Measurements from ENCODE around the gene GJA3.

GJA3 gene

DNA sequence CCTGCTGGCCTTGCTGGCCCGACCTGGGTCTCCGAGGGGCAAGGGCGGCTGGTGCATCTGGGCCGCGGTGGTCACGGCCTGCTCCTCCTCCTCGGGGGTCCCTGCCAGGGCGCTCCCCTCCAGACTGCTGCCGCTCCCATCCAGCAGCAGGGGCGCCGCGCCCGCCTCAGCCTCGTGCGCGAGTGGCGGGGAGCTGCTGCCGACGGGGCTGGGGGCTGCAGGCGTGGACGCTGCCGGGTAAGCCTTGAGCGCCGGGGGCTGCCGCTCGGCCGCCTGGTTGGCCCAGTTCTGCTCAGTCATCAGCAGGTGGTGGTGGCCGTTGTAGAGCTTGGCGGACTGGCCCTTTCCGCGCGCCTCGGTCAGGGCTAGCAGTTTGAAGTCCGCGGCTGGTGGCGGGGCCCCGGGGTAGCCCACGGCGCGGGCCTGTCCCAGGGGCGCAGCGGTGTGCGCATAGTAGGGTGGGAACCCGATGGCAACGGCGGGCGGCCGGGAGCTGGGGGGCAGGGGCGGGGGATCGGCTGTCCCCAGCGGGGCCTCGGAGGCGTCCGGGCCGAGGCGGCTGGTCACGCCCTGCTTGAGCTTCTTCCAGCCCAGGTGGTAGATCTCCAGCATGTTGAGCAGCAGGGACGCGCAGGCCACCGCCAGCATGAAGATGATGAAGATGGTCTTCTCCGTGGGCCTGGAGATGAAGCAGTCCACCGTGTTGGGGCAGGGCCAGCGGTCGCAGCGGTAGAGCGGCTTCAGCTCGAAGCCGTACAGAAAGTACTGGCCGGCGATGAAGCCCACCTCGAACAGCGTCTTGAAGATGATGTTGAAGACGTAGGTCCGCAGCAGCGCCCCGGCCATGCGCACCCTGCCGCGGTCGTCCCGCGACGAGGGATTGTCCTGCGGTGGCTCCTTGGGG, 18.6 kb downstream of the GJA3 start:
- Histone ChIP-seq H3K4me3 (ENCODE audit: low read length) (no peak overlapping the region), H3K4me1 (ENCODE audit: control insufficient read depth, insufficient read depth, low read length) (no peaks in the 10 kb centered on the region), H3K36me3 (ENCODE audit: control insufficient read depth, insufficient read depth, low read length) (no peaks in the 10 kb centered on the region), H3K9ac (ENCODE audit: low read length) (no peak overlapping the region), H3K9me3 (ENCODE audit: control insufficient read depth, low read length) (no peaks in the 10 kb centered on the region), H3K27me3 (ENCODE audit: control insufficient read depth, insufficient read depth, low read length) (peaks cover 75% of the 10 kb centered on the region)

DNA sequence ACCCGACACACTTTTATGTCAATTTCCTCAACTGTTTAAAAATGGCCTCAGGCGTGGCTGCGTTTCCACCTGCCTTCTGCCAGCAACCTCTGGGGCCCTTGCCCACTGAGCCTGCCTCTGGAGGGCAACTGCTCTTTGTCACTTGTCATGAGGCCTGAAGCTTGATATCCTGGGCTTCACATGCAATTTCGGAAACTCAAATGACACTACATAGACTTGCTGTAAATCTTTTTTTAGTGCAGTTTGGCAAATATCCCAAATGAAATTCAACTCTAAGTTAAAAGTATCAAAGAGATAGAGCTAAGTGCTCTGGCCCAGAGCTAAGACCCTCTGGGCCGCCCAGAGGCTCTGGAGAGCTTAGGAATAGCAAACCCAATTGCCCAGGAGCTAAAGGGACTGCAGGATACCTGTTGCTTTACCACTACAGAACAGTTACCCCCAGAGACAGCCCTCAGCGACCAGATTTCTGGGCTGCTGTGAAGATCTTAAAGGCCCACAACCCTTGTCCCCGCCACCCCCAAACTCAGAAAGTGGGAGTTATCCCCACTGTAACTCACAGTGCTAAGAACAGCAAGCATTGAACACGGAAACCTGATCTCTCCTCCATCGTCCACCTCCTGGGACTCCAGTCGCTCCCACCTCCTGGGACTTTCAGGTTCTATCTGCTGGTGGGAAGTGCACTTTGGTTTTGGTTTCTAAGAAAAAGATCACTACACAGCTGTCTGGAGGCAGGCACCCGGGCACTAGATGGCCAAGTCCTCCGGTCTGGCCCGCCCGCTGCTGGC, 19.4 kb downstream of the GJA3 start:
- no peak overlapping the region for H3K9ac ChIP-seq (ENCODE audit: low read length)
- no peak overlapping the region for H3K4me3 ChIP-seq (ENCODE audit: low read length)
- H3K9me3 ChIP-seq (ENCODE audit: control insufficient read depth, low read length), result no peaks in the 10 kb centered on the region
- peaks cover 6% of the 10 kb centered on the region for H3K4me1 ChIP-seq (ENCODE audit: control insufficient read depth, insufficient read depth, low read length)
- H3K36me3 ChIP-seq (ENCODE audit: control insufficient read depth, insufficient read depth, low read length), result no peaks in the 10 kb centered on the region
- peaks cover 80% of the 10 kb centered on the region for H3K27me3 ChIP-seq (ENCODE audit: control insufficient read depth, insufficient read depth, low read length)

DNA sequence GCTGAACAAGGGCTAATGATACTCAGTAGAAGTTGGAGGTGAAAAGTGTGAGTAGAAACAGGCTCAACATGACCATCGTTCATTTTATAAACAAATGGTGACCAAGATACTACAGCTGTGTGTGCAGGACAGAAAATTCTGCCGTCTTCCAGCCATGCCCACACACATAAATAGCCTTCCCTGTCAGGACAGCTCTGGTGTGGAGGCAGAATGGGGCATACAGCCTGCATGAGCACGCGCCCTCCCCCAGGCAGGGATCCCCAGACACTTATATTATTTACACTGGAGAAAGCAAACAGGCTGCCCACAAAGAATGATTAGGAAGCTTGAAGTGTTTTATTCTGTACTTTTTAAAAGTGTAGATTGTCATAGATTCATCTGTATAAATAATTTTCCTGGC, 20.4 kb downstream of the GJA3 start:
- Histone ChIP-seq H3K4me3 (ENCODE audit: low read length) (no peak overlapping the region), H3K27me3 (ENCODE audit: control insufficient read depth, insufficient read depth, low read length) (peaks cover 72% of the 10 kb centered on the region), H3K9me3 (ENCODE audit: control insufficient read depth, low read length) (no peaks in the 10 kb centered on the region), H3K36me3 (ENCODE audit: control insufficient read depth, insufficient read depth, low read length) (no peaks in the 10 kb centered on the region), H3K9ac (ENCODE audit: low read length) (no peak overlapping the region), H3K4me1 (ENCODE audit: control insufficient read depth, insufficient read depth, low read length) (peaks cover 6% of the 10 kb centered on the region)

DNA sequence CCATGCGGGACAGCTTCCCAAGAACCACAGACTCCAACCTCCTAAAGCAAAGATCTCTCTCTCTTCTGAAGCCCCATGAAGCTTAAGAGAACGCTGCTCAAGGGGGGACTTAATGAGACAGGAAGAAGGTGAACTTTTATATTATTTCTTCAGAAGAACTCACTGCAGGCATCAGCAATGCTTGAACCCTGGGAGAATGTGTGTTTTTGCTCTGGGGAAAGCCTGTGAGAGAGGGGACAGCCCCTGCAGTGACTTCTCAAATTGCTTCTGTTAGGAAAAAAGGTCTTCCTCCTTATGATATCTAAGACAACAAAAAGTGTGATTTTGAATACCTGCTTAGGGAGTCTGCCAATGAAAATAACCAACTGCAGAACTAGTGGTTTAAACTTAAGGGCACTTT, 23.0 kb downstream of the GJA3 start:
- Histone ChIP-seq H3K4me3 (ENCODE audit: low read length) (no peak overlapping the region), H3K27me3 (ENCODE audit: control insufficient read depth, insufficient read depth, low read length) (peaks cover 61% of the 10 kb centered on the region), H3K36me3 (ENCODE audit: control insufficient read depth, insufficient read depth, low read length) (no peaks in the 10 kb centered on the region), H3K9me3 (ENCODE audit: control insufficient read depth, low read length) (no peaks in the 10 kb centered on the region), H3K4me1 (ENCODE audit: control insufficient read depth, insufficient read depth, low read length) (peaks cover 6% of the 10 kb centered on the region), H3K9ac (ENCODE audit: low read length) (no peak overlapping the region)

DNA sequence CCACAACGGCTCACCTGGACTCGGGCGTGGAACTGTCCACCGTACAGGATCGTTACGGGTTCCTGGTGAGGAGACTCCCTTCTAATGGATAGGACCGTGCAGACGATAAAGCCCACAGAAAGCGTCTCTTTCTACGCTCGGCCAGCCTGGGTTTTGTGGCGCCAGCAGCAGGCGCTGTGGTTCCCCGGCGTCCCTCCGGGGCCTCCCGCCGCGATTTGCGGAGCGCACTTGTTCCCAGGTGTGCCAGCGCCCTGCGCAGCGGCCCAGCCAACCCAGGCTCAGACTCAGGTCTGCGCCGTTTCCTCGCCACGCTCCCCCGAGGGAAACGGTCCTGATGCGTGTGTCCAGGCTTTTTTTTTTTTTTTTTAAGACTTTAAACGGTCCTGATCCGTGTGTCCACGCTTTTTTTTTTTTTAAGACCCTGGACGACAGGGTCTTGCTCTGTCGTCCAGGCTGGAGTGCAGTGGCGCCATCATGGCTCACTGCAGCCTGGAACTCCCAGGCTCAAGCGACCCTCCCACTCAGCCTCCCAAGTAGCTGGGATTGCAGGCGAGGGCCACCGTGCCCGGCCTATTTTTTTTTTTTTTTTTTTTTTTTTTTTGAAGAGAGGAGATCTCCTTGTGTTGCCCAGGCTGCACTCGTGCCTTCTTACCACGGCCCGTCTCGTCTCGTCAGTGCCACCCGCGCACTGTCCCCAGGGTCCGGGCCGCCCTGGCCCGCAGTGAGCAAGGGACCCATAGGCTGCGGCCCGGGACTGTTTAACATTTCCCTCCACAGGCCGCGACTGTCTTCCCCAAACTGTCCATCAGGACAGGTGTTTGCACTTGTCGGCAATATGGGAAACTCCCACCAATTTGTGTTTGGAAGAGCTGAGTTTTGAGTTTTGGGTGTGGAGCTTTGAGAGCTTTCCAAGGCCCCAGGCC, 23.8 kb downstream of the GJA3 start:
- H3K4me1 ChIP-seq (ENCODE audit: control insufficient read depth, insufficient read depth, low read length), result peaks cover 6% of the 10 kb centered on the region
- peak overlapping the region; percentile 12 for H3K4me3 ChIP-seq (ENCODE audit: low read length)
- no peaks in the 10 kb centered on the region for H3K36me3 ChIP-seq (ENCODE audit: control insufficient read depth, insufficient read depth, low read length)
- H3K27me3 ChIP-seq (ENCODE audit: control insufficient read depth, insufficient read depth, low read length), result peaks cover 55% of the 10 kb centered on the region
- H3K9me3 ChIP-seq (ENCODE audit: control insufficient read depth, low read length), result no peaks in the 10 kb centered on the region
- H3K9ac ChIP-seq (ENCODE audit: low read length), result peak overlapping the region; percentile 22

DNA sequence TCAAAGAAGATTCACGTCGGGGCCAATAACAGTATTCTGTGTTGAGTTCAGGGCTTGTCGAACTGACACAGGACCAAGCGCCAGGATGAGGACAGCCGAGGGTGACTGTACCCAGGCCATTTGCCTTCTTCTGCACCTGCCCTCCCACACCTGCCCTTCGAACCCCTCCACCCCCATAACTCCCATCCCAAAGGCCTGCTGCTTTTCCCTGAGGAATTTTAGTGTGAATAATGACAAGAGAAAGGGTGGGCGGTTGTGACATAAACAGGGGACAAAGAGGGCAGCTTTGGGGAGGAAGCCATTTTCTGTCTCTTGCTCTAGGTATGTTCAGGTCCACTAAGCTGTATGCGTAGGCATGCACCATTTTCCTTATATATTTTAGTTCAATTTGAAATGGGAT, 26.1 kb downstream of the GJA3 start:
- Histone ChIP-seq H3K4me3 (ENCODE audit: low read length) (no peak overlapping the region), H3K9me3 (ENCODE audit: control insufficient read depth, low read length) (no peaks in the 10 kb centered on the region), H3K9ac (ENCODE audit: low read length) (no peak overlapping the region), H3K4me1 (ENCODE audit: control insufficient read depth, insufficient read depth, low read length) (peaks cover 6% of the 10 kb centered on the region), H3K27me3 (ENCODE audit: control insufficient read depth, insufficient read depth, low read length) (peaks cover 43% of the 10 kb centered on the region), H3K36me3 (ENCODE audit: control insufficient read depth, insufficient read depth, low read length) (no peaks in the 10 kb centered on the region)

DNA sequence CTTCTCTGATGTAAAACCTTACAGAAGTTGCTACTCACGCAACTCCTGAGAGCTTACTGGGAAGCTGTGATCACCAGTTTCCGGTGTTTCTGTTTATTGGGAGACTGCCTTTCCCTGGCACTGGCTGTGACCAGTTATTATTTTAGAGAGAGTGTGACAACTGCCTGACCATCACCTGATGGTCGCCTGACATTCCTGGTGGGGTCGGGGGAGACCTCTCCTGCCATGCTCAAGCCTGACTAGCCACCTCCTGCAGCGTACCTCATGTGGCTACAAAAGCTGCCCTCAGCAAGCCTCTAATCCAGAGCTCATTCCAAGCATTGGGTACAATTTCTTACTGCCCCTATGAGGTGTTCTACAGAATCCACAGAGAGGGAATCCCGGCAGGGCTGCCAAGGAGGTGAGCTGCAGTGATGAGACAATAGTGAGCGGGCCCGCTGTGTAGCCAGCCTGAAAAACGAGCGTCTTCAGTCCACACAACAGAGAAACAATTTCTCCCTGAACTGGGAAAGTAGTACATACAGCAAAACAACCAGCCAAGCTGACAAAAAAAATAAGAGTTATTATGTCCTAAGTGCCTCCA, 28.7 kb downstream of the GJA3 start:
- Histone ChIP-seq H3K36me3 (ENCODE audit: control insufficient read depth, insufficient read depth, low read length) (no peaks in the 10 kb centered on the region), H3K27me3 (ENCODE audit: control insufficient read depth, insufficient read depth, low read length) (peaks cover 27% of the 10 kb centered on the region), H3K9ac (ENCODE audit: low read length) (no peak overlapping the region), H3K4me1 (ENCODE audit: control insufficient read depth, insufficient read depth, low read length) (peaks cover 10% of the 10 kb centered on the region), H3K4me3 (ENCODE audit: low read length) (no peak overlapping the region), H3K9me3 (ENCODE audit: control insufficient read depth, low read length) (no peaks in the 10 kb centered on the region)

DNA sequence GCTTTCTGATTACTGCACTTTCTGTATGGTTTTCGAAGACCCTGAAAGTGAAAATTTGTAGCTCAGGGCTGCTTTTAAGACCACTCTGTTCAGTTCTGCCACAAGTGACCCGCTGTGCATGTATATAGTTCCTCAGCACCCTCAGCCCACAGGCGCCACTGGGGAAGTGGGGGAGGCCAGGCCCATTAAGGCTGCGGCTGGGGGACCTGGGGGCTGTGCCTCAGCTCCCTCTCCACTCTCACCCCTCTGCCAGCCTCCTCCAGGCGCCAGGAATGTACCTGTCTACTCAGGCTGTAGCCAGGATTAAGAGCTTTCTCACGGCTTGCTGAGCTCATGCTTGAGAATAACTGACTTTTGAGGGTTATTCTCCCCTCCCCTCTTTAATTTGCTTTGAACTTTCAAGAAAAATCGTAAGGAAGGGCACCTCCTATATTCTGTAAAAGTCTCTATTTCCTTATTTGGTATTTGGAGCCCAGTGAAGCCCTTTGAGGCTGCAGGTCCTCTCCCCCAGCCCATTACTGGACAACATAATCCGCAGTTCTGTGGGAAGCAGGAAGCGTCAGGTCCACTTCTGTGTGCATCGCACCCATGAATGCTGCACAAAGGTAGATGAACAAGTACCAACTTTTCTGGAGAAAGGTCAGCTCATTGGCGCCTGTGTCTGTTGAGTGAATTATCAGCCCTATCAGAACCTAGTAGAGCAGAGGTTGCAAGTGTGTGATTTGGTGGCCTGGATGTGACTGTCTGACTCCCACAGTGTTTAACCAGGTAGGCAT, 29.6 kb downstream of the GJA3 start:
- H3K27me3 ChIP-seq (ENCODE audit: control insufficient read depth, insufficient read depth, low read length), result peaks cover 18% of the 10 kb centered on the region
- H3K9me3 ChIP-seq (ENCODE audit: control insufficient read depth, low read length), result no peaks in the 10 kb centered on the region
- H3K36me3 ChIP-seq (ENCODE audit: control insufficient read depth, insufficient read depth, low read length), result no peaks in the 10 kb centered on the region
- peaks cover 4% of the 10 kb centered on the region for H3K4me1 ChIP-seq (ENCODE audit: control insufficient read depth, insufficient read depth, low read length)
- no peak overlapping the region for H3K4me3 ChIP-seq (ENCODE audit: low read length)
- H3K9ac ChIP-seq (ENCODE audit: low read length), result no peak overlapping the region

DNA sequence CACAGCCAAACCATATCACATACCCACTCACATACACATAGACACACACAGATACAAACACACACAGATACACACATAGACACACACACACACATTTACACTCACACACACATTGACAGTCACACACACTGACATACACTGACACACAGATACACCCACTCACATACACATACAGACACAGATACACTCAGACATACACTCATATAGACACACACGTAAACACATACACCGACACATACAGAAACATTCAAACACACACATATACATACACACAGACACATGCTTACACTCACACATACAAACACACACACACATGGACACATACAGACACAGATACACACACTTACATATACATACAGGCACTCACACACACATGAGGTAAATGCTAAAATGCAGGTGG, 30.2 kb downstream of the GJA3 start:
- Histone ChIP-seq H3K27me3 (ENCODE audit: control insufficient read depth, insufficient read depth, low read length) (peaks cover 18% of the 10 kb centered on the region), H3K4me3 (ENCODE audit: low read length) (no peak overlapping the region), H3K9ac (ENCODE audit: low read length) (no peak overlapping the region)

DNA sequence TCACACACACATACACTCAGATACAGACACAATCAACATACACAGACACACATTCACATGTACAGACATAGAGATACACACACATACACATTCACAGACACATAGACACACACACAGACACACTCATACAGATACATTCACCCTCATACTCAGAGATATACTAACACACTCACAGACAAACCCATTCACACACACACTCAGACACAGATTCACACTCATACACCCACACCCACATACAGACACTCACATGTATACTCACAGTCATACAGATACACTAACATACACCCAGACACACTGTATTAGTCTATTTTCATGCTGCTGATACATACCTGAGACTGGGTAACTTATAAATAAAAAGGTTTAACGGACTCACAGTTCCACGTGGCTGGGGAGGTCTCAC, 30.8 kb downstream of the GJA3 start:
- no peaks in the 10 kb centered on the region for H3K9me3 ChIP-seq (ENCODE audit: control insufficient read depth, low read length)
- peaks cover 4% of the 10 kb centered on the region for H3K4me1 ChIP-seq (ENCODE audit: control insufficient read depth, insufficient read depth, low read length)
- H3K9ac ChIP-seq (ENCODE audit: low read length), result no peak overlapping the region
- H3K36me3 ChIP-seq (ENCODE audit: control insufficient read depth, insufficient read depth, low read length), result no peaks in the 10 kb centered on the region
- H3K4me3 ChIP-seq (ENCODE audit: low read length), result no peak overlapping the region
- H3K27me3 ChIP-seq (ENCODE audit: control insufficient read depth, insufficient read depth, low read length), result peaks cover 18% of the 10 kb centered on the region

More for the DNA sequence above, 30.2 kb downstream of the GJA3 start:
- Histone ChIP-seq H3K36me3 (ENCODE audit: control insufficient read depth, insufficient read depth, low read length) (no peaks in the 10 kb centered on the region), H3K9me3 (ENCODE audit: control insufficient read depth, low read length) (no peaks in the 10 kb centered on the region), H3K4me1 (ENCODE audit: control insufficient read depth, insufficient read depth, low read length) (peaks cover 4% of the 10 kb centered on the region)

DNA sequence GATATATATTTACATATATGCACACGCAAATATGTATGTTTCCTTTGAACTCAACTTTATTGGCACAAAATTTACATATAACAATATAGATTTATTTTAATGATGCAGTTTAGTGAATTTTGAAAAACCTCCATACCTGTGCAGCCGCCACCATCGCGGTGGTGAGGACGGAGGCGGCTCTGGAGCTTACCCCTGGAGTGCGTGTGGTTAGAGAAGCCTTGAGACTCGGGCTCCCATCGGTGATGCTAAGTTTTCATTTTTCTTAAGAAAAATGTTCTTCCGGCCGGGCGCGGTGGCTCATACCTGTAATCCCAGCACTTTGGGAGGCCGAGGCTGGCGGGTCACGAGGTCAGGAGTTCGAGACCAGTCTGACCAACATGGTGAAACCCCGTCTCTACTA, 31.8 kb downstream of the GJA3 start:
- Histone ChIP-seq H3K9ac (ENCODE audit: low read length) (peak overlapping the region; percentile 90), H3K4me1 (ENCODE audit: control insufficient read depth, insufficient read depth, low read length) (peaks cover 4% of the 10 kb centered on the region), H3K4me3 (ENCODE audit: low read length) (no peak overlapping the region), H3K27me3 (ENCODE audit: control insufficient read depth, insufficient read depth, low read length) (peaks cover 18% of the 10 kb centered on the region), H3K36me3 (ENCODE audit: control insufficient read depth, insufficient read depth, low read length) (no peaks in the 10 kb centered on the region), H3K9me3 (ENCODE audit: control insufficient read depth, low read length) (no peaks in the 10 kb centered on the region)

Data from mucosa of stomach (tissue), 1 donor.